GM12892 (cell line): Measurements from ENCODE around the gene SPATA2L.

Source experiments
- POLR2A ChIP-seq: IDR thresholded peaks from 2 replicates; pipeline ENCODE4 v1.6.1; 2011; ENCODE audit warnings: low read depth, low read length, control low read depth
- POLR2AphosphoS5 ChIP-seq: IDR thresholded peaks from 2 replicates; pipeline ENCODE4 v1.6.1; 2011; ENCODE audit warnings: low read depth, low read length, control low read depth
- TAF1 ChIP-seq: IDR thresholded peaks from 2 replicates; pipeline ENCODE4 v1.6.1; 2011; ENCODE audit warnings: low read depth, mild to moderate bottlenecking, control low read depth, low read length, borderline replicate concordance

- no peak for TF ChIP-seq POLR2A
- no peak for TF ChIP-seq POLR2AphosphoS5
- TF ChIP-seq TAF1 = no peak
Measured at GRCh38 chr16:89716916-89717687, 15.6 kb upstream of the SPATA2L start.
